AG04450 (cell line): Measurements from ENCODE around the gene MYADML2. TPM values are rescaled to one million over a fixed set of nuclear protein-coding genes. Genes with fewer than 3 reads are reported as not detected.
"Not testable (repeated sequence)": the region's sequence is repeated elsewhere in the genome, so short reads cannot be mapped to it uniquely, and the experiment has no call there.

Experiments used
- CTCF ChIA-PET: fragments of 300-600, 350-600 bp; formaldehyde crosslinking; extraction: SDS; loops from one replicate; lab custom pipeline; 2022; ENCODE audit warnings: antibody characterized with exemption, inconsistent platforms; lab: Charles Lee
- POLR2A ChIA-PET: fragments of 350-600 bp; formaldehyde crosslinking; extraction: SDS; loops from one replicate; lab custom pipeline; 2021; ENCODE audit warnings: antibody characterized with exemption, inconsistent platforms; lab: Yijun Ruan, JAX
- DNase-seq: peaks from one replicate; pipeline ENCODE4 v3.0.0-alpha.2; 2011; ENCODE audit warnings: low read depth, low spot score
- H3K27ac ChIP-seq: one replicate; pipeline ENCODE4 v1.5.1; 2012; ENCODE audit warnings: low read depth, low read length, control low read depth
- H3K27me3 ChIP-seq: one replicate; pipeline ENCODE4 v1.6.0; 2012; ENCODE audit warnings: low read length; ENCODE audit not compliant: control insufficient read depth, insufficient read depth
- H3K4me3 ChIP-seq: 2 replicates; pipeline ENCODE4 v1.5.1; 2011; ENCODE audit warnings: mild to moderate bottlenecking, low read depth, low read length, control low read depth
- H3K9me3 ChIP-seq: 2 replicates; pipeline ENCODE4 v1.5.1; 2012; ENCODE audit warnings: low read length; ENCODE audit not compliant: control insufficient read depth, insufficient read depth
- polyA plus RNA-seq: library from polyadenylated mRNA; depleted of rRNA; stranded (reverse); fragments of >200 nt; gene quantifications from 2 replicates; pipeline ENCODE4 v1.2.3, GENCODE V29; 2011
- TF ChIP-seq, protein P1 (sequence below): IDR thresholded peaks from 2 replicates; pipeline ENCODE4 v1.5.1; 2011; ENCODE audit warnings: low read depth, low read length, control low read depth, inconsistent platforms

Gene MYADML2
- polyA plus RNA-seq, 1 experiment: not detected

DNA sequence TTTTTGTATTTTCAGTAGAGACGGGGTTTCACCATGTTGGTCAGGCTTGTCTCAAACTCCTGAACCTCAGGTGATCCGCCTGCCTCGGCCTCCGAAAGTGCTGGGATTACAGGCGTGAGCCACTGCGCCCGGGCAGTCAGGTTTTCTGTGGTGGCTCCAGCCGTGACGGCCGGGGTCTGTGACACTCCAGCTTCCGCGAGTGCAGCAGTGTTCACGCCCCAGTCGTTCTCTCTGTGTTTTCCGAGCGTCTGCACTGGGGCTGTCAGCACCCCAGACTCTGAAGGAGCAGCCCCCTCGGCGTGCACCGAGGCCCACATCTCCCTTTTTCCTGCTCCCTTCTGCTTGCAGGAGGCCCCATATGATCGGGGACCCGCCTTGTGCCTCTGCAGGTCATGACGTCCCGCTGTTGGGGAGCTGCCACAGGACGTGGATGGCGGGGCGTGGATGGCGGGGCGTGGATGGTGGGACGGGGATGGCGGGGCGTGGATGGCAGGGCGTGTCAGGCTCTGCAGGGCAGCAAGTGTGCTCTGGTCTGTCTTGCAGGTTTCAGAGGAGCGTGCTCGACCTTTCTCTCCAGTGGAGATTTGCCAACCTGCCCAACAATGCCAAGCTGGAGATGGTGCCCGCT lies 36.1 kb upstream of the MYADML2 start:
- ChIA-PET CTCF (no interaction called here), POLR2A (no interaction called here)
- Histone ChIP-seq H3K9me3 (no peaks in the 10 kb centered on the region; the same call in 1 of the 2 replicates), H3K27me3 (no peaks in the 10 kb centered on the region), H3K4me3 (no peak overlapping the region), H3K27ac (no peak overlapping the region)
- TF ChIP-seq, protein P1, sequence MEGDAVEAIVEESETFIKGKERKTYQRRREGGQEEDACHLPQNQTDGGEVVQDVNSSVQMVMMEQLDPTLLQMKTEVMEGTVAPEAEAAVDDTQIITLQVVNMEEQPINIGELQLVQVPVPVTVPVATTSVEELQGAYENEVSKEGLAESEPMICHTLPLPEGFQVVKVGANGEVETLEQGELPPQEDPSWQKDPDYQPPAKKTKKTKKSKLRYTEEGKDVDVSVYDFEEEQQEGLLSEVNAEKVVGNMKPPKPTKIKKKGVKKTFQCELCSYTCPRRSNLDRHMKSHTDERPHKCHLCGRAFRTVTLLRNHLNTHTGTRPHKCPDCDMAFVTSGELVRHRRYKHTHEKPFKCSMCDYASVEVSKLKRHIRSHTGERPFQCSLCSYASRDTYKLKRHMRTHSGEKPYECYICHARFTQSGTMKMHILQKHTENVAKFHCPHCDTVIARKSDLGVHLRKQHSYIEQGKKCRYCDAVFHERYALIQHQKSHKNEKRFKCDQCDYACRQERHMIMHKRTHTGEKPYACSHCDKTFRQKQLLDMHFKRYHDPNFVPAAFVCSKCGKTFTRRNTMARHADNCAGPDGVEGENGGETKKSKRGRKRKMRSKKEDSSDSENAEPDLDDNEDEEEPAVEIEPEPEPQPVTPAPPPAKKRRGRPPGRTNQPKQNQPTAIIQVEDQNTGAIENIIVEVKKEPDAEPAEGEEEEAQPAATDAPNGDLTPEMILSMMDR: no peak
- no peak for DNase-seq

DNA sequence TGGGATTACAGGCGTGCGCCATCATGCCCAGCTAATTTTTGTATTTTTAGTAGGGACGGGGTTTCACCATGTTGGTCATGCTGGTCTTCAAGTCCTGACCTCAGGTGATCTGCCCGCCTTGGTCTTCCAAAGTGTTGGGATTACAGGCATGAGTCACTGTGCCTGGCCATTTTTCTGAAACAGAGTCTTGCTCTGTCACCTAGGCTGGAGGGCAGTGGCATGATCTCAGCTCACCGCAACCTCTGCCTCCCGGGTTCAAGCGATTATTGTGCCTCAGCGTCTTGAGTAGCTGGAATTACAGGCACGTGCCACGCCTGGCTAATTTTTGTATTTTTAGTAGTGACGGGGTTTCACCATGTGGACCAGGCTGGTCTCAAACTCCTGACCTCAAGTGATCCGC lies 34.5 kb upstream of the MYADML2 start:
- POLR2A ChIA-PET: not testable (repeated sequence)

DNA sequence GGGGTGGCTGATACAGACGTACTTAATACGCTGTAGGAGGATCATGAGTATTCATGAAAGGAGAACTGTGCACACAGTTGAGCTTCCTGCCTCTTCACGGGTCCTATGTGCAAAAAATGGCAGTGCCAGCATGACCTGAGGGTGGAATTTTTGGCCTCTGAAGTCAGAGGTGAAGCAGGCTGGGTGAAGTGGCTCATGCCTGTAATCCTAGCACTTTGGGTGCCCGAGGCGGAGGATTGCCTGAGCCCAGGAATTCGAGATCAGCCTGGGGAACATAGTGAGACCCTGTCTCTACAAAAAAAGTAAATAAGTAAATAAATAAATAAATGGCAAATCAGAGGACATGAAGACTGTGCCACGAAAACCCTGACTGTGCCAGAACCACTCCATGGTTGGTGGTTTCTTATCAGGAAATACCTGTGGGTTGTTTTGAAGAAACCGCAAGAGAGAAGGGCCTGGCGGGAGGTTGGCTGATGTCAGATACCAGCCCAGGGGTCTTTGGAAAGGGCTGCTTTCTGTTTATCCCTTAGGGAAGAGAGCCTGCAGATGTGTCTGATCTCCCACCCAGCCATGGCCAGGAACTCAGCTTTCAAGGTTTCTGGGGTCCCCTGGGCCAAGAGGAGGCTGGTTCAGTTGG lies 33.8 kb upstream of the MYADML2 start:
- ChIA-PET CTCF (no interaction called here), POLR2A (no interaction called here)
- Histone ChIP-seq H3K9me3 (peaks cover 4% of the 10 kb centered on the region; the same call in 1 of the 2 replicates), H3K4me3 (no peak overlapping the region), H3K27me3 (no peaks in the 10 kb centered on the region), H3K27ac (no peak overlapping the region)
- DNase-seq: no peak
- TF ChIP-seq, protein P1: no peak

More for the DNA sequence above, 34.5 kb upstream of the MYADML2 start:
- H3K27me3 ChIP-seq, DNase-seq, H3K9me3 ChIP-seq, H3K27ac ChIP-seq, CTCF ChIA-PET, H3K4me3 ChIP-seq: not testable (repeated sequence)

DNA sequence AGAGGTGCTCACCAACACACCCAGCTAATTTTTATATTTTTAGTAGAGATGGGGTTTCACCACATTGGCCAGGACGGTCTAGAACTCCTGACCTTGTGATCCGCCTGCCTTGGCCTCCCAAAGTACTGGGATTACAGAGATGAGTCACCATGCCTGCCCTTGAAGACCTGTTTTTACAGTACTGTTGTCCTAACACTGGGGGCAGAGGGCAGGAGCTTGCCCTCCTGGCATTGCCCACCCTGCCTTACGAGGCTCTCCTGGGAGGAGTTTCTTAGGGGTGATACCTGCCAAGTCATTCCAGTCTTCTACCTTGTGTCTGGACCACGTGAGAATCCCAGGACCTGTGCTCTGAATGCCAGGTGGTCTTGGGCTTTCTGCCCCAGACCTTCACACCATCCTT lies 33.1 kb upstream of the MYADML2 start:
- CTCF ChIA-PET: no interaction called here

DNA sequence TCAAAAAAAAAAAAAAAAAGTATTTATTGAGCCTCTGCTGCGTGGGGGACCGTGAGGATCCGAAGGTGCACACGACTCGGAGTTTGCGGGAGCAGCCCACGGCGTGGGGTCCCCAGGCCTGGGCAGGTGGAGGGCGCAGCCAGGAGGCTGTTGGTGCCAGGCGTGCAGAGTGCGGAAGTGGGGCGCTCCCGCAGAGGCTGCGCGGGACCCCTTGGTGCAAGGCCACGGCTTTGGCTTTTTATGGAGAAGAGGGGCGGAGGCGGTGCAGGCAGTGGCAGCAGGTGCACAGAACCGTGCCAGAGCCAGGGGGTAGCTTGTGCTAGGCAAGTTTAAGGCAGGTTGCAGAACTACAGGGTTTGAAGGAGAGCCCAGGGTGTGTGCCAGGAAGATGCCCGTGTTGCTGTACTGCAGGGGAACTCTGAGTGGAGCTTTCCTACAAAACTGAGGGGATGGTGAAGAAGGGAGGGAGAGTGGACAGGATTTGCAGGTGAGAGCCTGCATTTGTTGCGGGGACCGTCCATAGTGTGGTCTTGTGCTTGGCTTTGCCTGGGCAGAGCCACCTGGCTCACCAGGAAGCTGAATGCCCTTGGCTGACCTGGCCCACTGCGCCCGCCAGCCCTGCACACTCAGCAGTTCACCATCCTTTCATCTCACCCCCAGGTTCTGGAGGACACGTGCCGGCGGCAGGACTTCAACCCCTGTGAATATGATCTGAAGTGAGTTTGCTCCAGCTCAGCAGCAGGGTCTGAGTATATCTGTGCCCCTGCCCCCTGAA lies 31.7 kb upstream of the MYADML2 start:
- POLR2A ChIA-PET: interaction anchor here (0.5 kb wide), 1 partner anchor 38 kb away, joined by 4 read pairs; no protein-coding TSS in a partner anchor
- DNase-seq: no peak
- TF ChIP-seq, protein P1: no peak
- CTCF ChIA-PET: no interaction called here
- Histone ChIP-seq H3K27me3 (no peaks in the 10 kb centered on the region), H3K27ac (no peak overlapping the region), H3K4me3 (peak overlapping the region; percentile 42), H3K9me3 (peaks cover 6% of the 10 kb centered on the region)

More for the DNA sequence above, 33.1 kb upstream of the MYADML2 start:
- peaks cover 4% of the 10 kb centered on the region; the same call in 1 of the 2 replicates for H3K9me3 ChIP-seq
- H3K4me3 ChIP-seq: no peak overlapping the region
- no peak for DNase-seq
- TF ChIP-seq, protein P1: no peak
- POLR2A ChIA-PET: no interaction called here
- H3K27ac ChIP-seq: no peak overlapping the region
- no peaks in the 10 kb centered on the region for H3K27me3 ChIP-seq
